H1 (cell line): Measurements from ENCODE around the gene MRPS2. TPM values are rescaled to one million over a fixed set of nuclear protein-coding genes. Genes with fewer than 3 reads are reported as not detected.
A peak's percentile ranks its signal among the peaks of the same experiment; 100 is the strongest.

Experiments
- BCL11A ChIP-seq, 2 experiments: IDR thresholded peaks; one replicate each; pipeline ENCODE4 v1.6.1; 2011; ENCODE audit warnings: low read depth in 2 of 2, low read length in 2 of 2, mild to moderate bottlenecking in 2 of 2
- BRCA1 ChIP-seq: IDR thresholded peaks from 2 replicates; pipeline ENCODE4 v1.6.1; 2012; ENCODE audit warnings: low read depth, low read length, improper control_type of control experiment
- CEBPB ChIP-seq: IDR thresholded peaks from 2 replicates; pipeline ENCODE4 v1.6.1; 2012; ENCODE audit warnings: low read depth, low read length
- CHD1 ChIP-seq: IDR thresholded peaks from 2 replicates; pipeline ENCODE4 v1.6.1; 2012; ENCODE audit warnings: low read depth, low read length, improper control_type of control experiment
- CHD2 ChIP-seq: IDR thresholded peaks from 2 replicates; pipeline ENCODE4 v1.6.1; 2012; ENCODE audit warnings: low read length, improper control_type of control experiment
- CTBP2 ChIP-seq: IDR thresholded peaks from 2 replicates; pipeline ENCODE4 v1.7.0; 2011; ENCODE audit warnings: borderline replicate concordance, mild to moderate bottlenecking, moderate library complexity, mixed read lengths, low read length; ENCODE audit not compliant: insufficient read depth, insufficient read length
- KDM4A ChIP-seq: IDR thresholded peaks from one replicate; pipeline ENCODE4 v1.7.1; 2012; ENCODE audit warnings: low read depth, mild to moderate bottlenecking, moderate library complexity, low read length, inconsistent platforms; ENCODE audit not compliant: severe bottlenecking
- MAFK ChIP-seq: IDR thresholded peaks from 2 replicates; pipeline ENCODE4 v1.6.1; 2012; ENCODE audit warnings: low read depth, mild to moderate bottlenecking, improper control_type of control experiment, low read length
- MAX ChIP-seq: IDR thresholded peaks from 2 replicates; pipeline ENCODE4 v1.6.1; 2012; ENCODE audit warnings: inconsistent platforms
- PHF8 ChIP-seq: fragments of 200-600 bp; sonication (generic); conservative IDR thresholded peaks from 2 replicates; pipeline ENCODE4 v1.7.1; 2012; ENCODE audit warnings: low read depth, mild to moderate bottlenecking, inconsistent platforms, low read length, moderate library complexity
- POLR2A ChIP-seq, 2 experiments: IDR thresholded peaks; 1 replicate in 1 of 2; 2 replicates in 1 of 2; pipeline ENCODE4 v1.6.1; 2011; ENCODE audit warnings: low read depth in 2 of 2, low read length in 2 of 2, mild to moderate bottlenecking in 2 of 2; ENCODE audit errors: control extremely low read depth in 1 of 2
- RNF2 ChIP-seq: fragments of 200-900, 300-1000 bp; sonication (generic); IDR thresholded peaks from 2 replicates; pipeline ENCODE4 v1.7.1; 2016; ENCODE audit warnings: borderline replicate concordance, low read depth, mild to moderate bottlenecking, antibody characterized with exemption, low read length; ENCODE audit not compliant: poor library complexity, severe bottlenecking; ENCODE audit errors: missing control alignments
- RXRA ChIP-seq: IDR thresholded peaks from 2 replicates; pipeline ENCODE4 v1.6.1; 2011; ENCODE audit warnings: low read depth, mild to moderate bottlenecking, low read length, moderate library complexity; ENCODE audit not compliant: insufficient read depth
- SIN3A ChIP-seq, 2 experiments: IDR thresholded peaks in 1 of 2; conservative IDR thresholded peaks in 1 of 2; 2 replicates each; pipeline ENCODE4 v1.6.1; 2011 to 2012; ENCODE audit warnings: low read length in 2 of 2, improper control_type of control experiment in 1 of 2, low read depth in 1 of 2, mild to moderate bottlenecking in 1 of 2
- SIRT6 ChIP-seq: IDR thresholded peaks from one replicate; pipeline ENCODE4 v1.7.1; 2012; ENCODE audit warnings: low read length, inconsistent platforms
- SP4 ChIP-seq: IDR thresholded peaks from 2 replicates; pipeline ENCODE4 v1.6.1; 2012; ENCODE audit warnings: low read length, inconsistent platforms
- SRF ChIP-seq: IDR thresholded peaks from 2 replicates; pipeline ENCODE4 v1.6.1; 2011; ENCODE audit warnings: mild to moderate bottlenecking, low read depth, low read length, moderate library complexity
- TAF1 ChIP-seq: IDR thresholded peaks from 2 replicates; pipeline ENCODE4 v1.6.1; 2011; ENCODE audit warnings: mild to moderate bottlenecking, low read depth, low read length
- TBP ChIP-seq: IDR thresholded peaks from 2 replicates; pipeline ENCODE4 v1.6.1; 2011; ENCODE audit warnings: low read depth, low read length, improper control_type of control experiment
- ZNF274 ChIP-seq: IDR thresholded peaks from 2 replicates; pipeline ENCODE4 v1.7.0; 2012; ENCODE audit warnings: low read length, borderline replicate concordance; ENCODE audit errors: extremely low read depth
- polyA plus RNA-seq, 7 experiments: library from polyadenylated mRNA; depleted of rRNA in 3 of 7; stranded (reverse) in 5 of 7; unstranded in 2 of 7; fragments of >200 nt in 5 of 7; fragments of 200-250 nt in 2 of 7; gene quantifications; 1 replicate in 5 of 7; 2 replicates in 1 of 7; 4 replicates in 1 of 7; pipeline versions ENCODE4 v1.2.1 to v1.2.3, GENCODE V29; 2011 to 2013; ENCODE audit warnings: missing spikeins in 2 of 7, mixed read lengths in 2 of 7
- total RNA-seq: library from RNA; stranded (reverse); fragmentation: NEBNext Ultra II Directional; extraction: Animal tissue kit (Norgen Biotek cat#: 25700); gene quantifications from 2 replicates; pipeline ENCODE4 v1.2.1, GENCODE V29; 2021

Gene MRPS2
- total and polyA plus RNA-seq, 2 of the 8 experiments (the other 6 are each of a cell fraction or from before 2014, with no cell fraction given) = 78.6 to 476 TPM

- TF ChIP-seq MAFK = no peak
- TF ChIP-seq ZNF274 = no peak
- TF ChIP-seq TAF1 = no peak
- no peak for TF ChIP-seq SP4
- TF ChIP-seq CEBPB = no peak
- TF ChIP-seq SRF = no peak
- TF ChIP-seq SIRT6 = no peak
- no peak for TF ChIP-seq TBP
- no peak for TF ChIP-seq BCL11A (IDR thresholded peaks at IDR 0.05; ENCODE audit: low read depth in 2 of 2, low read length in 2 of 2)
- TF ChIP-seq RNF2 = no peak
- TF ChIP-seq CTBP2 = no peak
- TF ChIP-seq KDM4A = no peak
- TF ChIP-seq RXRA = no peak
- TF ChIP-seq CHD1 = no peak
- no peak for TF ChIP-seq PHF8
- 0 out of 4 replicates have a peak, but pooled peaks of 1 of the 2 experiments have one; percentile 29 for TF ChIP-seq SIN3A (conservative IDR thresholded peaks at IDR 0.05 in 1 of 2, IDR thresholded peaks at IDR 0.05 in 1 of 2; ENCODE audit: low read depth in 1 of 2, low read length in 2 of 2)
- 0 out of 2 replicates have a peak, but pooled peaks have one; percentile 17 for TF ChIP-seq MAX
- no peak for TF ChIP-seq POLR2A (IDR thresholded peaks at IDR 0.05; ENCODE audit: control extremely low read depth in 1 of 2, low read depth in 2 of 2, low read length in 2 of 2)
- TF ChIP-seq CHD2 = no peak
- TF ChIP-seq BRCA1 = no peak
Measured at GRCh38 chr9:135474915-135475314, 25.6 kb upstream of the MRPS2 start (continued).
